ENCODE data around the gene TUBB2A.

The TUBB2A gene

DNA sequence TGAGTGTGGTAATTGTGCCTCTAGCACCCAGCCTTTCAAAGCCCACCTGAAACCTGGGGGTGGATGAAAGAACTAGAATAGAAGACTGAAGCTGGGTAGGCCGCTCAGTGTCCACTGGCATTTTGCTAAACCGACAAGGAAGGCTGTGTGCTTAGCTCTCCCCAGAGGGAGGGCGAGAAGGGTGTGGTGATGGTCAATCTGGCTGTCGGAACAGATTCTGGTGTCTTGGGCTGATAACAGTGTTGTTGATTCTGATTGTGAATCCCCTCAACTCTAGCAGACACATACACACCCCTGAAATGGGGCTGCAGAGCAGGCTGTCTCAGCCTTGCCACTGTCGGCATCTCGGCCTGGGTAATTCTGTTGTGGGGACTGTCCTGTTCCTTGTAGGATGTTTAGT lies 43.0 kb downstream of the TUBB2A start:
- H3K27me3 ChIP-seq (ENCODE audit: insufficient read depth, insufficient read length), result no peaks in the 10 kb centered on the region
- peaks cover 55% of the 10 kb centered on the region for H3K36me3 ChIP-seq (ENCODE audit: insufficient read depth, insufficient read length, low read length)
- no peak for DNase-seq (ENCODE audit: low read depth, low spot score)
- no peak overlapping the region for H3K4me3 ChIP-seq (ENCODE audit: insufficient read length, low read depth)
- no peak for TF ChIP-seq YY1 (IDR thresholded peaks at IDR 0.05; ENCODE audit: insufficient read depth, insufficient read length)
- TF ChIP-seq ZNF274 (IDR thresholded peaks at IDR 0.05; ENCODE audit: low read depth, low read length), result no peak
- no peak for TF ChIP-seq SUZ12 (IDR thresholded peaks at IDR 0.05; ENCODE audit: extremely low read depth, insufficient read depth, insufficient read length)
- no peaks in the 10 kb centered on the region for H3K4me1 ChIP-seq (ENCODE audit: insufficient read depth, insufficient read length)
- peak overlapping the region; percentile 21 for H3K9ac ChIP-seq (ENCODE audit: insufficient read length, low read depth)
- no peaks in the 10 kb centered on the region for H3K9me3 ChIP-seq (ENCODE audit: insufficient read depth, low read length)

DNA sequence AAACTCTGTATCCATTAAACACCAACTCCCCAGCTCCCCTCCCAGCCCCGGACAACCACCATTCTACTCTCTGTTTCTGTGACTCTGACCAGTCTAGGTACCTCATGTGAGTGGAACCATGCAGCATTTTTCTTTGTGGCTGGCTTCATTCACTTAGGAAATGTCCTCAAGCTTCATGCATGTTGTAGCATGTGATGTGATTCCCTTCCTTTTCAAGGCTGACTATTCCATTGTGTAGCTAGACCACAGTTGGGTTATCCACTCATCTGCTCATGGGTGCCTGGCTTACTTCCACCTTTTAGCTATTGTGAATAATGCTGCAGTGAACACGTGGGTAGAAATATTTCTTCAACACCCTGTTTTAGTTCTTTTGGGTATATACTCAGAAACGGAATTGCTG lies 47.6 kb downstream of the TUBB2A start:
- DNase-seq (ENCODE audit: low read depth, low spot score), result no peak
- Histone ChIP-seq H3K9ac (ENCODE audit: insufficient read length, low read depth) (no peak overlapping the region), H3K4me3 (ENCODE audit: insufficient read length, low read depth) (no peak overlapping the region), H3K27me3 (ENCODE audit: insufficient read depth, insufficient read length) (no peaks in the 10 kb centered on the region), H3K9me3 (ENCODE audit: insufficient read depth, low read length) (no peaks in the 10 kb centered on the region), H3K36me3 (ENCODE audit: insufficient read depth, insufficient read length, low read length) (peaks cover 85% of the 10 kb centered on the region), H3K4me1 (ENCODE audit: insufficient read depth, insufficient read length) (no peaks in the 10 kb centered on the region)
- no peak for TF ChIP-seq ZNF274 (IDR thresholded peaks at IDR 0.05; ENCODE audit: low read depth, low read length)
- no peak for TF ChIP-seq SUZ12 (IDR thresholded peaks at IDR 0.05; ENCODE audit: extremely low read depth, insufficient read depth, insufficient read length)
- no peak for TF ChIP-seq YY1 (IDR thresholded peaks at IDR 0.05; ENCODE audit: insufficient read depth, insufficient read length)

GRCh38 chr6:3108746-3109414 lies 48.5 kb downstream of the TUBB2A start:
- no peak for DNase-seq (ENCODE audit: low read depth, low spot score)
- H3K9ac ChIP-seq (ENCODE audit: insufficient read length, low read depth), result no peak overlapping the region
- no peaks in the 10 kb centered on the region for H3K27me3 ChIP-seq (ENCODE audit: insufficient read depth, insufficient read length)
- H3K36me3 ChIP-seq (ENCODE audit: insufficient read depth, insufficient read length, low read length), result peaks cover 85% of the 10 kb centered on the region
- H3K4me1 ChIP-seq (ENCODE audit: insufficient read depth, insufficient read length), result no peaks in the 10 kb centered on the region
- TF ChIP-seq YY1 (IDR thresholded peaks at IDR 0.05; ENCODE audit: insufficient read depth, insufficient read length) (no peak), SUZ12 (IDR thresholded peaks at IDR 0.05; ENCODE audit: extremely low read depth, insufficient read depth, insufficient read length) (no peak), ZNF274 (IDR thresholded peaks at IDR 0.05; ENCODE audit: low read depth, low read length) (no peak)
- H3K4me3 ChIP-seq (ENCODE audit: insufficient read length, low read depth), result no peak overlapping the region
- no peaks in the 10 kb centered on the region for H3K9me3 ChIP-seq (ENCODE audit: insufficient read depth, low read length)

Measured in NT2/D1 (cell line).